Measurements from ENCODE around the gene DGKI.
A peak's percentile ranks its signal among the peaks of the same experiment; 100 is the strongest.

The DGKI gene

GRCh38 chr7:137593115-137593711, 253.6 kb downstream of the DGKI start:
- Histone ChIP-seq H3K36me3 (ENCODE audit: control insufficient read depth in 2 of 2, insufficient read depth in 2 of 2, low read length in 2 of 2) (no peaks in the 10 kb centered on the region), H3K9me3 (ENCODE audit: control insufficient read depth in 2 of 2, low read length in 2 of 2) (no peaks in the 10 kb centered on the region), H3K4me3 (ENCODE audit: low read length in 2 of 2) (no peak overlapping the region), H3K27me3 (ENCODE audit: control insufficient read depth in 1 of 2, insufficient read depth in 2 of 2, low read length in 2 of 2) (no peaks in the 10 kb centered on the region), H3K4me1 (ENCODE audit: control insufficient read depth, insufficient read depth, low read length) (peaks cover 13% of the 10 kb centered on the region), H3K9ac (ENCODE audit: low read length in 2 of 2) (no peak overlapping the region), H3K27ac (ENCODE audit: low read length) (no peak overlapping the region)

- Histone ChIP-seq H3K4me1 (ENCODE audit: control insufficient read depth, insufficient read depth, low read length) (peaks cover 13% of the 10 kb centered on the region), H3K27me3 (ENCODE audit: control insufficient read depth in 1 of 2, insufficient read depth in 2 of 2, low read length in 2 of 2) (no peaks in the 10 kb centered on the region), H3K9ac (ENCODE audit: low read length in 2 of 2) (no peak overlapping the region), H3K9me3 (ENCODE audit: control insufficient read depth in 2 of 2, low read length in 2 of 2) (no peaks in the 10 kb centered on the region), H3K27ac (ENCODE audit: low read length) (no peak overlapping the region), H3K4me3 (ENCODE audit: low read length in 2 of 2) (no peak overlapping the region), H3K36me3 (ENCODE audit: control insufficient read depth in 2 of 2, insufficient read depth in 2 of 2, low read length in 2 of 2) (no peaks in the 10 kb centered on the region)
Measured at GRCh38 chr7:137592232-137592896, 254.4 kb downstream of the DGKI start.

- H3K9ac ChIP-seq (ENCODE audit: low read length in 2 of 2) = no peak overlapping the region
- H3K27ac ChIP-seq (ENCODE audit: low read length) = peak overlapping the region; percentile 46
- H3K4me3 ChIP-seq (ENCODE audit: low read length in 2 of 2) = no peak overlapping the region
- H3K27me3 ChIP-seq (ENCODE audit: control insufficient read depth in 1 of 2, insufficient read depth in 2 of 2, low read length in 2 of 2) = no peaks in the 10 kb centered on the region
- no peaks in the 10 kb centered on the region for H3K9me3 ChIP-seq (ENCODE audit: control insufficient read depth in 2 of 2, low read length in 2 of 2)
- peaks cover 13% of the 10 kb centered on the region for H3K4me1 ChIP-seq (ENCODE audit: control insufficient read depth, insufficient read depth, low read length)
- H3K36me3 ChIP-seq (ENCODE audit: control insufficient read depth in 2 of 2, insufficient read depth in 2 of 2, low read length in 2 of 2) = no peaks in the 10 kb centered on the region
Measured at GRCh38 chr7:137591421-137591837, 255.3 kb downstream of the DGKI start.

- no peak overlapping the region for H3K9ac ChIP-seq (ENCODE audit: low read length in 2 of 2)
Measured at GRCh38 chr7:137590756-137591305, 255.9 kb downstream of the DGKI start.

GRCh38 chr7:137590071-137590755, 256.6 kb downstream of the DGKI start:
- peaks cover 13% of the 10 kb centered on the region for H3K4me1 ChIP-seq (ENCODE audit: control insufficient read depth, insufficient read depth, low read length)
- no peak overlapping the region for H3K4me3 ChIP-seq (ENCODE audit: low read length in 2 of 2)
- H3K27ac ChIP-seq (ENCODE audit: low read length) = no peak overlapping the region
- H3K9ac ChIP-seq (ENCODE audit: low read length in 2 of 2) = peak overlapping the region in 1 of 2 donors; percentile 19
- no peaks in the 10 kb centered on the region for H3K36me3 ChIP-seq (ENCODE audit: control insufficient read depth in 2 of 2, insufficient read depth in 2 of 2, low read length in 2 of 2)
- no peaks in the 10 kb centered on the region for H3K9me3 ChIP-seq (ENCODE audit: control insufficient read depth in 2 of 2, low read length in 2 of 2)
- no peaks in the 10 kb centered on the region for H3K27me3 ChIP-seq (ENCODE audit: control insufficient read depth in 1 of 2, insufficient read depth in 2 of 2, low read length in 2 of 2)

More at GRCh38 chr7:137590756-137591305, 255.9 kb downstream of the DGKI start:
- Histone ChIP-seq H3K9me3 (ENCODE audit: control insufficient read depth in 2 of 2, low read length in 2 of 2) (no peaks in the 10 kb centered on the region), H3K36me3 (ENCODE audit: control insufficient read depth in 2 of 2, insufficient read depth in 2 of 2, low read length in 2 of 2) (no peaks in the 10 kb centered on the region), H3K27ac (ENCODE audit: low read length) (peak overlapping the region; percentile 46), H3K27me3 (ENCODE audit: control insufficient read depth in 1 of 2, insufficient read depth in 2 of 2, low read length in 2 of 2) (no peaks in the 10 kb centered on the region), H3K4me3 (ENCODE audit: low read length in 2 of 2) (no peak overlapping the region), H3K4me1 (ENCODE audit: control insufficient read depth, insufficient read depth, low read length) (peaks cover 13% of the 10 kb centered on the region)

GRCh38 chr7:137587326-137587725, 259.4 kb downstream of the DGKI start:
- Histone ChIP-seq H3K4me3 (ENCODE audit: low read length in 2 of 2) (no peak overlapping the region), H3K27me3 (ENCODE audit: control insufficient read depth in 1 of 2, insufficient read depth in 2 of 2, low read length in 2 of 2) (no peaks in the 10 kb centered on the region), H3K36me3 (ENCODE audit: control insufficient read depth in 2 of 2, insufficient read depth in 2 of 2, low read length in 2 of 2) (no peaks in the 10 kb centered on the region), H3K9ac (ENCODE audit: low read length in 2 of 2) (no peak overlapping the region), H3K4me1 (ENCODE audit: control insufficient read depth, insufficient read depth, low read length) (peaks cover 13% of the 10 kb centered on the region), H3K9me3 (ENCODE audit: control insufficient read depth in 2 of 2, low read length in 2 of 2) (no peaks in the 10 kb centered on the region), H3K27ac (ENCODE audit: low read length) (no peak overlapping the region)

GRCh38 chr7:137585591-137585990, 261.2 kb downstream of the DGKI start:
- H3K27ac ChIP-seq (ENCODE audit: low read length) = no peak overlapping the region
- no peak overlapping the region for H3K9ac ChIP-seq (ENCODE audit: low read length in 2 of 2)
- H3K27me3 ChIP-seq (ENCODE audit: control insufficient read depth in 1 of 2, insufficient read depth in 2 of 2, low read length in 2 of 2) = no peaks in the 10 kb centered on the region
- H3K9me3 ChIP-seq (ENCODE audit: control insufficient read depth in 2 of 2, low read length in 2 of 2) = no peaks in the 10 kb centered on the region
- peaks cover 5% of the 10 kb centered on the region for H3K4me1 ChIP-seq (ENCODE audit: control insufficient read depth, insufficient read depth, low read length)
- H3K4me3 ChIP-seq (ENCODE audit: low read length in 2 of 2) = no peak overlapping the region
- H3K36me3 ChIP-seq (ENCODE audit: control insufficient read depth in 2 of 2, insufficient read depth in 2 of 2, low read length in 2 of 2) = no peaks in the 10 kb centered on the region

GRCh38 chr7:137583172-137583571, 263.6 kb downstream of the DGKI start:
- no peaks in the 10 kb centered on the region for H3K9me3 ChIP-seq (ENCODE audit: control insufficient read depth in 2 of 2, low read length in 2 of 2)
- H3K9ac ChIP-seq (ENCODE audit: low read length in 2 of 2) = no peak overlapping the region
- no peaks in the 10 kb centered on the region for H3K27me3 ChIP-seq (ENCODE audit: control insufficient read depth in 1 of 2, insufficient read depth in 2 of 2, low read length in 2 of 2)
- H3K4me3 ChIP-seq (ENCODE audit: low read length in 2 of 2) = no peak overlapping the region
- H3K27ac ChIP-seq (ENCODE audit: low read length) = peak overlapping the region; percentile 3
- H3K36me3 ChIP-seq (ENCODE audit: control insufficient read depth in 2 of 2, insufficient read depth in 2 of 2, low read length in 2 of 2) = no peaks in the 10 kb centered on the region
- no peaks in the 10 kb centered on the region for H3K4me1 ChIP-seq (ENCODE audit: control insufficient read depth, insufficient read depth, low read length)

- H3K27ac ChIP-seq (ENCODE audit: low read length) = no peak overlapping the region
- H3K9ac ChIP-seq (ENCODE audit: low read length in 2 of 2) = no peak overlapping the region
- peak overlapping the region in 1 of 2 donors; percentile 9 for H3K4me3 ChIP-seq (ENCODE audit: low read length in 2 of 2)
- H3K4me1 ChIP-seq (ENCODE audit: control insufficient read depth, insufficient read depth, low read length) = no peaks in the 10 kb centered on the region
- H3K36me3 ChIP-seq (ENCODE audit: control insufficient read depth in 2 of 2, insufficient read depth in 2 of 2, low read length in 2 of 2) = no peaks in the 10 kb centered on the region
- no peaks in the 10 kb centered on the region for H3K9me3 ChIP-seq (ENCODE audit: control insufficient read depth in 2 of 2, low read length in 2 of 2)
- H3K27me3 ChIP-seq (ENCODE audit: control insufficient read depth in 1 of 2, insufficient read depth in 2 of 2, low read length in 2 of 2) = no peaks in the 10 kb centered on the region
Measured at GRCh38 chr7:137579913-137580640, 266.7 kb downstream of the DGKI start.

- no peaks in the 10 kb centered on the region for H3K9me3 ChIP-seq (ENCODE audit: control insufficient read depth in 2 of 2, low read length in 2 of 2)
- no peaks in the 10 kb centered on the region for H3K36me3 ChIP-seq (ENCODE audit: control insufficient read depth in 2 of 2, insufficient read depth in 2 of 2, low read length in 2 of 2)
- no peak overlapping the region for H3K4me3 ChIP-seq (ENCODE audit: low read length in 2 of 2)
- H3K27me3 ChIP-seq (ENCODE audit: control insufficient read depth in 1 of 2, insufficient read depth in 2 of 2, low read length in 2 of 2) = no peaks in the 10 kb centered on the region
- no peak overlapping the region for H3K27ac ChIP-seq (ENCODE audit: low read length)
- H3K4me1 ChIP-seq (ENCODE audit: control insufficient read depth, insufficient read depth, low read length) = no peaks in the 10 kb centered on the region
- no peak overlapping the region for H3K9ac ChIP-seq (ENCODE audit: low read length in 2 of 2)
Measured at GRCh38 chr7:137578541-137578940, 268.2 kb downstream of the DGKI start.

All from stomach smooth muscle (tissue), 2 donors.